ENCODE results near the gene GPHN.

- TF ChIP-seq, protein P1, sequence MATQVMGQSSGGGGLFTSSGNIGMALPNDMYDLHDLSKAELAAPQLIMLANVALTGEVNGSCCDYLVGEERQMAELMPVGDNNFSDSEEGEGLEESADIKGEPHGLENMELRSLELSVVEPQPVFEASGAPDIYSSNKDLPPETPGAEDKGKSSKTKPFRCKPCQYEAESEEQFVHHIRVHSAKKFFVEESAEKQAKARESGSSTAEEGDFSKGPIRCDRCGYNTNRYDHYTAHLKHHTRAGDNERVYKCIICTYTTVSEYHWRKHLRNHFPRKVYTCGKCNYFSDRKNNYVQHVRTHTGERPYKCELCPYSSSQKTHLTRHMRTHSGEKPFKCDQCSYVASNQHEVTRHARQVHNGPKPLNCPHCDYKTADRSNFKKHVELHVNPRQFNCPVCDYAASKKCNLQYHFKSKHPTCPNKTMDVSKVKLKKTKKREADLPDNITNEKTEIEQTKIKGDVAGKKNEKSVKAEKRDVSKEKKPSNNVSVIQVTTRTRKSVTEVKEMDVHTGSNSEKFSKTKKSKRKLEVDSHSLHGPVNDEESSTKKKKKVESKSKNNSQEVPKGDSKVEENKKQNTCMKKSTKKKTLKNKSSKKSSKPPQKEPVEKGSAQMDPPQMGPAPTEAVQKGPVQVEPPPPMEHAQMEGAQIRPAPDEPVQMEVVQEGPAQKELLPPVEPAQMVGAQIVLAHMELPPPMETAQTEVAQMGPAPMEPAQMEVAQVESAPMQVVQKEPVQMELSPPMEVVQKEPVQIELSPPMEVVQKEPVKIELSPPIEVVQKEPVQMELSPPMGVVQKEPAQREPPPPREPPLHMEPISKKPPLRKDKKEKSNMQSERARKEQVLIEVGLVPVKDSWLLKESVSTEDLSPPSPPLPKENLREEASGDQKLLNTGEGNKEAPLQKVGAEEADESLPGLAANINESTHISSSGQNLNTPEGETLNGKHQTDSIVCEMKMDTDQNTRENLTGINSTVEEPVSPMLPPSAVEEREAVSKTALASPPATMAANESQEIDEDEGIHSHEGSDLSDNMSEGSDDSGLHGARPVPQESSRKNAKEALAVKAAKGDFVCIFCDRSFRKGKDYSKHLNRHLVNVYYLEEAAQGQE (IDR thresholded peaks at IDR 0.05), result no peak
- TF ChIP-seq NFE2L2 (conservative IDR thresholded peaks at IDR 0.05; ENCODE audit: low read length) (no peak), EP300 (IDR thresholded peaks at IDR 0.05) (no peak), POLR2A (IDR thresholded peaks at IDR 0.05; ENCODE audit: low read length) (no peak), PHF8 (IDR thresholded peaks at IDR 0.05; ENCODE audit: borderline replicate concordance, low read depth) (no peak), MYC (IDR thresholded peaks at IDR 0.05; ENCODE audit: borderline replicate concordance, low read length) (no peak), TP53 (CRISPR knock-in tag; IDR thresholded peaks at IDR 0.05) (no peak), MAFK (IDR thresholded peaks at IDR 0.05; ENCODE audit: partially characterized antibody) (no peak), NR3C1 (IDR thresholded peaks at IDR 0.05) (no peak)
- TF ChIP-seq, protein P2, sequence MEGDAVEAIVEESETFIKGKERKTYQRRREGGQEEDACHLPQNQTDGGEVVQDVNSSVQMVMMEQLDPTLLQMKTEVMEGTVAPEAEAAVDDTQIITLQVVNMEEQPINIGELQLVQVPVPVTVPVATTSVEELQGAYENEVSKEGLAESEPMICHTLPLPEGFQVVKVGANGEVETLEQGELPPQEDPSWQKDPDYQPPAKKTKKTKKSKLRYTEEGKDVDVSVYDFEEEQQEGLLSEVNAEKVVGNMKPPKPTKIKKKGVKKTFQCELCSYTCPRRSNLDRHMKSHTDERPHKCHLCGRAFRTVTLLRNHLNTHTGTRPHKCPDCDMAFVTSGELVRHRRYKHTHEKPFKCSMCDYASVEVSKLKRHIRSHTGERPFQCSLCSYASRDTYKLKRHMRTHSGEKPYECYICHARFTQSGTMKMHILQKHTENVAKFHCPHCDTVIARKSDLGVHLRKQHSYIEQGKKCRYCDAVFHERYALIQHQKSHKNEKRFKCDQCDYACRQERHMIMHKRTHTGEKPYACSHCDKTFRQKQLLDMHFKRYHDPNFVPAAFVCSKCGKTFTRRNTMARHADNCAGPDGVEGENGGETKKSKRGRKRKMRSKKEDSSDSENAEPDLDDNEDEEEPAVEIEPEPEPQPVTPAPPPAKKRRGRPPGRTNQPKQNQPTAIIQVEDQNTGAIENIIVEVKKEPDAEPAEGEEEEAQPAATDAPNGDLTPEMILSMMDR (IDR thresholded peaks at IDR 0.05), result no peak
- TF ChIP-seq, protein P3, sequence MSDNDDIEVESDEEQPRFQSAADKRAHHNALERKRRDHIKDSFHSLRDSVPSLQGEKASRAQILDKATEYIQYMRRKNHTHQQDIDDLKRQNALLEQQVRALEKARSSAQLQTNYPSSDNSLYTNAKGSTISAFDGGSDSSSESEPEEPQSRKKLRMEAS (IDR thresholded peaks at IDR 0.05), result no peak
Observed at GRCh38 chr14:66572826-66573225, 64.9 kb downstream of the GPHN start.

Measured in A549 (cell line).